ENCODE results near the gene MAP2K3.

GRCh38 chr17:21286066-21286770 is 1.7 kb downstream of the MAP2K3 start:
- TF ChIP-seq, protein P1, sequence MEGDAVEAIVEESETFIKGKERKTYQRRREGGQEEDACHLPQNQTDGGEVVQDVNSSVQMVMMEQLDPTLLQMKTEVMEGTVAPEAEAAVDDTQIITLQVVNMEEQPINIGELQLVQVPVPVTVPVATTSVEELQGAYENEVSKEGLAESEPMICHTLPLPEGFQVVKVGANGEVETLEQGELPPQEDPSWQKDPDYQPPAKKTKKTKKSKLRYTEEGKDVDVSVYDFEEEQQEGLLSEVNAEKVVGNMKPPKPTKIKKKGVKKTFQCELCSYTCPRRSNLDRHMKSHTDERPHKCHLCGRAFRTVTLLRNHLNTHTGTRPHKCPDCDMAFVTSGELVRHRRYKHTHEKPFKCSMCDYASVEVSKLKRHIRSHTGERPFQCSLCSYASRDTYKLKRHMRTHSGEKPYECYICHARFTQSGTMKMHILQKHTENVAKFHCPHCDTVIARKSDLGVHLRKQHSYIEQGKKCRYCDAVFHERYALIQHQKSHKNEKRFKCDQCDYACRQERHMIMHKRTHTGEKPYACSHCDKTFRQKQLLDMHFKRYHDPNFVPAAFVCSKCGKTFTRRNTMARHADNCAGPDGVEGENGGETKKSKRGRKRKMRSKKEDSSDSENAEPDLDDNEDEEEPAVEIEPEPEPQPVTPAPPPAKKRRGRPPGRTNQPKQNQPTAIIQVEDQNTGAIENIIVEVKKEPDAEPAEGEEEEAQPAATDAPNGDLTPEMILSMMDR (optimal IDR thresholded peaks at IDR 0.05 in 1 of 3, IDR thresholded peaks at IDR 0.05 in 1 of 3, conservative IDR thresholded peaks at IDR 0.05 in 1 of 3; ENCODE audit: extremely low read depth in 1 of 3, insufficient read depth in 2 of 3, low read length in 3 of 3), result peak in 1 of 3 experiments; percentile 10
- no peak for TF ChIP-seq EZH2 (IDR thresholded peaks at IDR 0.05; ENCODE audit: low read length)
